ENCODE results near the gene STRAP.
"Not testable (repeated sequence)": the region's sequence is repeated elsewhere in the genome, so short reads cannot be mapped to it uniquely, and the experiment has no call there.

The STRAP gene

DNA sequence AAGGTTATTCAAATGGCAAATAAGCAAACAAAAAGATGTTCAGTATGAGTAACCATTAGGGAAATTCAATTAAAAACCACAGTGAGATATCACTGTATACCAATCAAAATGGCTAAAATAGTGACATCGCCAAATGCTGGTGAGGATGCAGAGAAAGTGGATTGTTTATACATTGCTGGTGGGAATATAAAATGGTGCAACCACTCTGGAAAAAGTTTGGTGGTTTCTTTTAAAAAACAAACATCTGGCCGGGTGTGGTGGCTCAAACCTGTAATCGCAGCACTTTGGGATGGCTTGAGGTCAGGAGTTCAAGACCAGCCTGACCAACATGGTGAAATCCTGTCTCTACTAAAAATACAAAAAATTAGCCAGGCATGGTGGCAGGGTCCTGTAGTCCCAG lies 14.0 kb upstream of the STRAP start:
- no peak for DNase-seq (ENCODE audit: low read depth)

DNA sequence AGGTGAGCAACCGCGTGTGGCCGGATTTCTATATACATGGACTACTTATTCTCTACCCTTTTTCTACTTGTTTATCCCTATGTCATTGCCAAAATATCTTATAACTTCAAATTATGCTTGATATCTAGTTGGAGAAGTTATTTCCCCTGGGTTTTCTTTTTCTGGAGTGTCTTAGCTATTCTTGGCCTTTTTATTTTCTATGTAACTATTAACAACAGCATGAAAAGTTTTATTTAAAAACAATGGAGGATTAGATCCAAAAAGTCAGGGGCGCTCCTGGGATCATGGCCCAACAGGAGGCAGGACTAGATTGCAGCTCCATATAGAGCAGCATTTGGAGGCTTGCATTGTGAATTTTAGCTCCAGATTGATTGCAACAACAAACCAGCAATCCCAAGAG lies 8.6 kb upstream of the STRAP start:
- DNase-seq (ENCODE audit: low read depth): no peak

DNA sequence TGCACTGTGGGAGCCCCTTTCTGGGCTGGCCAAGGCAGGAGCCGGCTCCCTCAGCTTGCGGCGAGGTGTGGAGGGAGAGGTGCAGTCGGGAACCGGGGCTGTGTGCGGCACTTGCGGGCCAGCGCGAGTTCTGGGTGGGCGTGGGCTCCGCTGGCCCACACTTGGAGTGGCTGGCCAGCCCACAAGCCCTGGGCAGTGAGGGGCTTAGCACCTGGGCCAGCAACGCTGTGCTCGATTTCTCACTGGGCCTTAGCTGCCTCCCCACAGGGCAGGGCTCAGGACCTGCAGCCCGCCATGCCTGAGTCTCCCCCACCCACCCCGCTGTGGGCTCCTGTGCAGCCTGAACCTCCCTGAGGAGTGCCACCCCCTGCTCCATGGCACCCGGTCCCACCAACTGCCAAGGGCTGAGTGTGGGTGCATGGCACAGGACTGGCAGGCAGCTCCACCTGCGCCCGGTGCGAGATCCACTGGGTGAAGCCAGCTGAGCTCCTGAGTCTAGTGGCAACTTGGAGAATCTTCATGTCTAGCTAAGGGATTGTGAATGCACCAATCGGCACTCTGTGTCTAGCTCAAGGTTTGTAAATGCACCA lies 7.5 kb upstream of the STRAP start:
- not testable (repeated sequence) for DNase-seq (ENCODE audit: low read depth)

DNA sequence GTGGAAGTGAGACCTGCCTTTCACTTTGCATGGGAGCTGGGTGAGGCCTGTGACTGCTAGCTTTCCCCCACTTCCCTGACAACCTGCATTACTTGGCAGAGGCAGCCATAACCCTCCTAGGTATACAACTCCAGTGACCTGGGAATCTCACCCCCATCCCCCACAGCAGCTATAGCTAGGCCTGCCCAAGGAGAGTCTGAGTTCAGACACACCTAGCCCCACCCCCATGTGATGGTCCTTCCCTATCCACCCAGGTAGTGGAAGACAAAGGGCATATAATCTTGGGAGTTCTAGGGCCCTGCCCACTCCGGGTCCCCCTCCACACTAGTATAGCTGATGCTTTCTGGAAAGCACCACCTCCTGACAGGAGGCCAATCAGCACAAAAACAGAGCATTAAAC lies 6.3 kb upstream of the STRAP start:
- no peak for DNase-seq (ENCODE audit: low read depth)

DNA sequence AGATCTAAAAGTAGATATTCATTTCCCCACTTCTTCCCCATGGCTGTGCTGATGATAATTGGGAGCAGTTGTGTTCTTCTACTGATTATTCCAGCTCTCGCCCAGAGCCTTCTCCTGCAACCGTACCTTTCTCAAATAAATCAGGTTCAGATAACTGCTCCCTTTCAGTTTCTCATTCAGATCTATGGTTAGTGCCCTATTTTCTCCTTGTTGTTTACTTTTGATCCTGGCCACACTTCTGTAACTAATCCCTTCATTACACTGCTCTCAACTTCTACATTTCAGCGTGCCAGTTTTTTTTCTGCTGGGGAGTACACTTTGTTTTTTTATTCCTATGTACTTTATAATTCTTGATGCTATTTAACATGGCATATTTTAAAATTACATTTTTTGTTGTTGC lies 2.8 kb upstream of the STRAP start:
- DNase-seq (ENCODE audit: low read depth): no peak

DNA sequence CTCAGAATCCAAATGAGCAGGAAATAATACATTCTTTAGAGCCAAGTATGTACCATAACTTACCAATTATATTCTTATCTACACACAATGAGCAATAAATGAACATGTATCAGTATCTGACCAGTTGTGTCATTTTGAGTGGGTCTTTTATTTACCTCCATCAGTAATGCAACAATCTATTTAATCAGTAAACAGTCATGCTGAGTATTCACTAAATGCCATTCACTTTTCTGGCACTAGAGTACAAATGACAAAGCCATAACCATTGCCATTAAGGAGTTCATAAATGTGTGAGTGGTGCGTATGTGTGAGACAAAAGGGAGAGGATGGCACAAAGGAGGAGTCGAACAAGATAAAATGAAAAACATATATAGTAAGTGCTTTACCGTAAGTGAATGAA lies 1.5 kb upstream of the STRAP start:
- DNase-seq (ENCODE audit: low read depth): no peak

DNA sequence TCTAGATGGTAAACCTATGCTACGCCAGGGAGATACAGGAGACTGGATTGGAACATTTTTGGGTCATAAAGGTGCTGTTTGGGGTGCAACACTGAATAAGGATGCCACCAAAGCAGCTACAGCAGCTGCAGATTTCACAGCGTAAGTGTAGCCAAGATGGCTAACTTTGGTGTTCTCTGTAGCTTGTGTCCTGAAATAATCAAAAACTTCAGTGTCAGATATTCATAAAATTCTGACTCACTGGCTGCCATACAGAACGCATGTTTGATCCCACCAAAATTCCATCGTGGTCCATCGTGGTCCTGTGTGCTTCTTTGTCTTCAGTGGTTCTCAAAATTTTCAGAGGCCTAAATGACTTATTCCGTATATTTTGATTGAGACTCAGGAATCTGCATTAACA lies 1.3 kb downstream of the STRAP start:
- no peak for DNase-seq (ENCODE audit: low read depth)

DNA sequence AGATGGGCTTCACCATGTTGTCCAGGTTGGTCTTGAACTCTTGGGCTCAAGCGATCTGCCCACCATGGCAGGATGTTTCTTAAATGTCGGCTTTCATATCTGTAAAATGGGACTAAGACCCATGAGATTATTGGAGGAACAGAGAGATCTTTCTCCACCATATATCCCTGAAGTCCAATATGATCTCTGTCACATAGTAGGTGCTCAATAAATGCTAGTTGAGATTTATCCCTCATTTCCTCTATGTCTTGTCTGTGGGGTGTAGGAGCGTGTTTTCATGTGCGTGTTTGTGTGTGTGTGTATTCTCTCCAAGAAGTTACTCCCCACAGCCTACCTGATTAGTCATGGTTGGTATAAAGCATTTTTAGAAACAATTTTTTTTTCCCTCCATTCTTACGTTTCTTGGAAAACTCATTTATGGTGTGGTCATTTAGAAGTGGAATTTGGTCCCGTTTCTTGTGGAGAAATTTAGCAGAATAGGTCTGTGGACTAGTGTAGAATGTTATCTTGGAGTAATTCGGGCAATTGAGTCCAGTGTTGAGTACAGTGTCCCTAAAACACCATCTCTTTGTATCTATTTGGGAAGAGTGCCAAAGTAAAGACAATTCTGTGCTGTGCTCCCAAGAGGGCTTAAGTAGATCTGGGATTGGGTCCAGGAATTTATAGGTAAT lies 4.3 kb downstream of the STRAP start:
- no peak for DNase-seq (ENCODE audit: low read depth)

DNA sequence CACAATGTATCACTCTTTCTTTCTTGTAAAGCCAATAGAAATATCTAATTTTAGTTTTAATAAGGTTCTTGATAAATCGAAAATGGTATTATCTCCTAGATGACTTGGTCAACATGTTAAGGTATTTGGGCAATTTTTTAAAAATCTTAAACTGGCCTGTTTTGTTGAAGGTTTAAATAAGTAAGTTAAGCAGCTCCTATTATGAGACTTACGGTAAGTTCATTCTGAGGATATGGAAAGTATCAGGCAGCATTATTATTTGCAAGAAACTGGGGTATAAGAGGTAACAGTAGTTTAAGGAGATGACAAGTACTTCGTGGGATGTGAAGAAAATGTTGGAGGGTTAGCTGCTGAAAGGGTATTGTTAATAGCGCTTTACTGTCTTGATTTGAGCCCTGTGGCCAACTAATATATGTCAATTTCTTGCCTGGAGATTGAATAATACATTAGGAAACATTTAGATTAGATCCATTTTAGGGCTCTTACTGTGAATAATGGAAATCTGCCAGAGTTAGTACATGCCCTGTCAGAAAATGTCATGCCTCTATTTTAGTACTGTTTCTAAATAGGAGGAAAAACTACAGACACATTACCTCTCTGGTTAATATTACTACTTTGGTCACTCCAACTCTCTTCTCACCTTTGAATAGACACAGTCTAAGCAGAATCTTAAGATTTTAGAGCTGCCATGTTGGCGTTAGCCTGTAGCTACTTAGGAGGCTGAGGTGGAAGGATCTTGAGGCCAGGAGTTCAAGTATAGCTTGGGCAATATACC lies 5.0 kb downstream of the STRAP start:
- DNase-seq (ENCODE audit: low read depth): no peak

DNA sequence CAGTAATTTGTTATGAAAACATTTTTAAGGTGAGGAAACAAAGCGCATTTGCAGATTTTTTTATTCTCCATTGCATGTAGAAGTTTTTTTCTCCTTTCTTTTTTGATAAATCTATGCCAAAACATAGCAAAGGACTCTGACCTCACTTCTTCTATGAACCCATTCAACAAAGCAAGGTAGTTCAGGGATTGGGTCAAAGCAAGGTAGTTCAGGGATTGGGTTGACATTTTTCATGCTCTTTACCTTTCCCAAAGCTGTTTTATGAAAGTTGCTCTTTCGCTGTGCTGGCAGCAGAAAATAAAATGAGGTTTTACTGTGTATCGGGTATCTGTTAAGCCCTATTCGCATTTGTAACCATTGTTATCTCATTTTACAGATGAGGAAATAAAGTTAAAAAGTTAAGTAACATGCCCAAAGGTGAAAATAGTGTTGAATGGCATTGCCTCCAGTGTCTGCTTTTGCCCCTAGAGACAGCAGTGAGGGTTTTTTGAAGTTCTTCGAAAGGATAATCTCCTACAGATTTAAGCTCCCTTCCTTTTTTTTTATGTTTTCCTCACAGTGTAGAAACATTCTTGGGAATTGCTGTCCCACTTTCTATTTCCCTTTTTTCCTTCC lies 10.6 kb downstream of the STRAP start:
- no peak for DNase-seq (ENCODE audit: low read depth)

DNA sequence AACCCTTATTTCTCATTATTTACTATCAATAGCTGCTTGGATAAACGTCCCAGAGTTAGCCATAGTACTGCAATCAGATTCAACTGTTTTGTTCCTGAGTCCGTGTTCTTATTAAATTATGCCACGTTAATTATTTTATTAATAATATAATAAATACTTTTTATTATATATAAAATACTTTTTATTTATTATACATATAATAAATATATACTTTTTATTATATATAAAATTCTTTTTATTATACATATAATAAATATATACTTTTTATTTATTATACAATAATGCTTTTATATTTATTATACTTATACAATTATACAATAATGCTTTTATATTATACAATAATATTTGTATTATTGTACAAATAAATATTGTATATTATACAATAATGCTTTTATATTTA lies 11.1 kb downstream of the STRAP start:
- no peak for DNase-seq (ENCODE audit: low read depth)

DNA sequence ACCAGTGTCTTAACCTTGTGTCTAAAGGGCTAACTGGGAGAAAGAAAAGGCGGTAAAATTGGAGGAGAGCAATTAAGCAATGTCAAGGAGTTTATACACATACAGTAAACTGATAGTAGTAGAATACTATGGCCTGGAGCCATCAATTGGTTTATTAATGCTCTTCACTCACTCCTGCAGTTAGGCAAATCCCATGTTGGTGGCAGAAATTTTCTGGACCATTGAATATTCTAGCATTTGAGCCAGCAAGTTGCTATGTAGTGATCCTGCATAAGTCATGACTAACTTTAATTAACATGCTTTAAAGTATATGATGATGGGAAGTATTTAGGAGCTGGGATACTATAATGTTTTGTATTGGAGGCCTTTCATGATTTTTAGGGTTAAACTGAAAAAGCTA lies 14.7 kb downstream of the STRAP start:
- no peak for DNase-seq (ENCODE audit: low read depth)

DNA sequence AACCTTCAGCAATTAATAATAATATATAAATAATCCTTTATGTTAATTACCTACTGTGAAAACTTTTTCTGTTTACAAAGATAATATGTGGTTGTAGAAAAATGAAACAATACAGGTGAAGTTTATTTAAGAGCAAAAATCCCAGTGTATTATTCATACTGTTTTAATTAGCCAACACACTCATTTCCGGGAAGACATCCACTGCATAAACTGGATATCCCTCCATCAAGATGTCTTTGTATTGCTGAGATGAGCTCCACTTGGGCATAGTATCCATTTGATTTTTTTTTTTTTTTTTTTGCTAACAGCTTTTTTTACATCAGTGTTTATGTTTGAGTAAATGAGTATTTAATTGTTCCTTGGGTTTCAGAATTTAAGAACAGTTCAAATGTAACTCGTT lies 15.2 kb downstream of the STRAP start:
- no peak for DNase-seq (ENCODE audit: low read depth)

DNA sequence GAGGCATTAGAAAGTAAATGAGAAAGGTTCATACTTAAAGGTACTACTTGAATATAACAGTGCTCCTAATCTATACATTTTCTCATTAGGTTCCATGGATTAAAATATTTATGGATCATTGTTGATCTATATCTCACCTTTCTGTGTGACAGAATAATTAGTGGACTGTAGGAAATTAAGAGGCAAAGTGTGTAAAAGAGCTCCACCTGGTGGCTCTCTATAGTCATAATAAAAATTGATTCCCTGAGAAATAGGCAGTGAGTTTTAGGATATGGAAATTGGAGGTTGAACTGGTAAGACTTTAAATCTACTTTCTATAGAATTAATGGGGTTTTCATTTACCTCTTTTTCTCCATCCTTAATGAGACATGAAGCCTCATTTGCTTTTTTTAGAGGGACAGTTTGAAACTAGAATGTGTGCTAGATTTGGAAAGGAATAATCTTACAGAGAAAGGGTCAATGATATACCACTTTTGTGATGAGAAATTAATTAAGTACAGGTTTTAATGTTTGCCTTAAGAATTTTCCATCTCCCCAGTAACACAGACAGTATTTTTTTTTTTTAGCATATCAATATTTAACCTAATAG lies 17.2 kb downstream of the STRAP start:
- no peak for DNase-seq (ENCODE audit: low read depth)

DNA sequence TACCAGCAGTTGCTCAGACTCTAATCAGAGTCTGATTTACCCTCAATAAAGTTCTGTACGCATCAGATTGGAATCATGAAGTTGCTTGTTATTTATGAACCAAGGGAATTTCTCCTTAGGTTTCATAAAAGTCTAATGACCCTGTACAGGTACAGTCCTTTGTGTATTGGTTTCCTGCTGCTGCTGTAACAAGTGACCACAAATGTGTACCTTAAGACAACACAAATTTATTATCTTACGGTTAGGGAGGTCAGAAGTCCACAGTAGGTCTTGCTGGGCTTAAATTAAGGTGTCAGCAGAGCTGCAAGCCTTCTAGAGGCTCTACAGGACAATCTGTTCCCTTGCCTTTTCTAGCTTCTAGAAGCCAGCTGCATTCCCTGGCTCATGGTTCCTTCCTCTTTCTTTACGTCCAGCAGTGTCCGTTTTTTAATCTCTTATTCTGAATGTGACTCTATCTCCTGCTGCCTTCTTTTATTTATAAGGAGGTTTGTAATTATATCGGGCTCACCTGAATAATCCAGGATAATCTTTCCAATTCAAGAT lies 22.3 kb downstream of the STRAP start:
- DNase-seq (ENCODE audit: low read depth): no peak

DNA sequence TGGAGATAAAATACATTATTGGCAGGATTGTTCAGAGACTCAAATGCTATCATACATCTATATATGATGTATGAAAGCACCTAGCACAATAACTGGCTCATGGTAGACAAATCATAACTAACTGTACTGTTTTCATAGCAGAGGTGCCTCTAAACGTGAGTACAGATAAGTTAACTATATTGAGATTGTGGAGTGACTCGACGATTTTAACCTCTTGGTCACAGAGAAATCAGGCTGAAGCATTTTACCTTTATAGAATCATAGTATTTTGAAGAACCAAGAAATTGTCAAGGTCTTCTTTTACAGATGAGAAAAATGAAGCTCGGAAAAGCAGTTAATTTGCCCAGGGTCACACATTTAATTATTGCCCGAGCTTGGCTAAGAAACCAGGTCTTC lies 28.3 kb downstream of the STRAP start:
- no peak for DNase-seq (ENCODE audit: low read depth)

DNA sequence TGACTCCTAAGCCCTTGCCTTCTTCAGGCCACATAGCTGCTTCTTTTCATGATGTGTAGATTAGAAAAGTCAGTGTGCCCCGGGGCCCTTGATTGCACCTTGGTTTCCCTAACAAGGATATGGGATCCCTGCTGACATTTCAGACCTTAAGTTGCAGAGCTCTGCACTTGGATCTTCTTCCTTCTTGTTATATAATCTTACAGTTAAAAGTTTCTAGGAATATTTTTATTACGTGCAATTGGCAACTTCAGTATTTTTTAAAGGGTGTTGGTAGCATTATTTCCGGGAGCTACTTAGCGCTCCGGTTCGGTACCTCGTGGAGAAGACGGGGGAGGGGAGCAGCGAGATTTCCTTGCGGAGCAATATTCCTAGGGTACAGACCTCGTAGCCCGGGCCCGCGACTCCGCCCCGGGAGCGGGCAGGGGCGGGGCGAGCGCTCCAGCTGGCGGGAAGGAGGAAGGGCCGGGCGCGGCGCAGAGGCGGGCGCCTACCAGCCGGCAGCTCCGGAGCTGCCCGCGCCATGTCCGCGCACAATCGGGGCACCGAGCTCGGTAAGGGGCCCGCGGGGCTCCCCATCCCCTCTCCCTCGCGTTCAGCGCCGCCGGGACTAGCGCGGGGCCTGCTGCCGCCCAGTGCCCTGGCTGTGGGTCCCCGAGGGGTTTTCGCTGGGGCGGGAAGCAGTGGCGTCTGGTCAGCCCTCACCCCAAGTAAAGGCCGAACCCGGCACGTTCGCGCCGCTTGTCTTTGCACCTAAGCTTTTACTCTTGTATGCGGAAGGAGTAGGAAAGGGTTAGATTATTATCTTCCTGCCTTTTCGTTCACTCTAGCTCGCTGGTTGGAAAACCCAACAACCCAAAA lies 28.9 kb downstream of the STRAP start, which contains the start of gene DERA:
TSS of gene DERA (plus strand) at position 469 of the 858 bp plus-strand sequence. CDS start at position 521, 52 bp downstream.
- peak; percentile 41 for DNase-seq (ENCODE audit: low read depth)

DNA sequence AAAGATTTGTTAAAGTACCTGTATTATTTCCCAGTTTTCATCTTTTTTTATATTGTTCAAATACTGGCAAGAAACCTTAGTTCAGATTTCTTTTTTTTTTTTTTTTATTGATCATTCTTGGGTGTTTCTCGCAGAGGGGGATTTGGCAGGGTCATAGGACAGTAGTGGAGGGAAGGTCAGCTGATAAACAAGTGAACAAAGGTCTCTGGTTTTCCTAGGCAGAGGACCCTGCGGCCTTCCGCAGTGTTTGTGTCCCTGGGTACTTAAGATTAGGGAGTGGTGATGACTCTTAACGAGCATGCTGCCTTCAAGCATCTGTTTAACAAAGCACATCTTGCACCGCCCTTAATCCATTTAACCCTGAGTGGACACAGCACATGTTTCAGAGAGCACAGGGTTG lies 29.7 kb downstream of the STRAP start:
- not testable (repeated sequence) for DNase-seq (ENCODE audit: low read depth)

DNA sequence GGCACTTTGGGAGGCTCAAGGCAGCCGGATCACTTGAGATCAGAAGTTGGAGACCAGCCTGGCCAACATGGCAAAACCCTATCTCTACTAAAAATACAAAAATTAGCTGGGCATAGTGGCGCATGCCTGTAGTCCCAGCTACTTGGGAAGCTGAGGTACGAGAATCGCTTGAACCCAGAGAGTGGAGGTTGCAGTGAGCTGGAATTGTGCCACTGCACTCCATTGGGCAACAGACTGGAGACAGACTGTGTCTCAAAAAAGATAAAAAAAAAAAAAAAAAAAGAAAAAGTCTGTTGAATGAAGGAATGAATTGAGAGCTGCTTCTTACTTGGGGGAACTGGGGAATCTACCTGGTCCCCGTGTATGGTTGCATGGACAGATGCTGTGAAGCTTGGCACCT lies 31.9 kb downstream of the STRAP start:
- not testable (repeated sequence) for DNase-seq (ENCODE audit: low read depth)

DNA sequence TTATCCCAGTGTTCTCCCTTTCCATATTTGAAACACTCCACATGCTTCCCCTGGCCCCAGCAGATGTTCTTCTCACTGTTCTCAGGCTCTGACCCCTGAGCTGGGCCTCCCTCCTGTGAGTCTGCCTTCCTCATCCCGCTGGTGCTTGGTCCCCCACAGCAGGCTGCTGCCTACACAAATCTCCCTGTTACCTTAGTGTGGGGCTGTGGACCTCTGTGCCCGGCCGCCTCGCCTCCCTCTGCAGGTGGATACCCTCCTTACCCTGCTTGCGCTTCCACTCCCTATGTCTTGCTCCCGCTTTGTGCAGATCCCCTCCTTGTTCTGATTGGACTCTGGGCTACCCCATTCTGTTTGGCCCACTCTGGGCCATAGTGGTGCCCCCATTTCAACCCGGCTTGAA lies 35.9 kb downstream of the STRAP start:
- no peak for DNase-seq (ENCODE audit: low read depth)

DNA sequence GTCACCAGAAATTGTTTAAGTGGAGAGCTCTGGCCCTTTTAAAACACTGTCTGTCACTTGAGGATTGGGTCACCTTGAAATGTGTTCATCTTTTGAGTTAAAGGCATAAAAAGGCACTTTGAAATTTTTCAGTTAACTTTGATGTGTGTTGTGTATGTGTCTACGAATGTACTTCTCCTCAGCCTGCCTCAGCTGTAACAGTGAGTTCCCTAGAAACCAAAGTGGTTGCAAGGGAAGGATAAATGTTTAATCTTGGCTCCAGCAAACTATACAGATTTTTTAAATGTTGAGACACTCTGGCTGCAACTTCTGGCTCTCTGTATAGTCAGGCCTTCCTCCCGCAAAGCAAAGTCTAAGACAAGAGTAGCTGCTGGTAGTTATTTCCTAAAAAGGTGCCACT lies 37.2 kb downstream of the STRAP start:
- DNase-seq (ENCODE audit: low read depth): no peak
